ENCODE measurements around the gene ZNF124. TPM values are rescaled to one million over a fixed set of nuclear protein-coding genes. Genes with fewer than 3 reads are reported as not detected.

The ZNF124 gene
- total and polyA plus RNA-seq, 2 of the 13 experiments (the other 11 are each of a cell fraction or from before 2014, with no cell fraction given), result 9.7 to 134 TPM

DNA sequence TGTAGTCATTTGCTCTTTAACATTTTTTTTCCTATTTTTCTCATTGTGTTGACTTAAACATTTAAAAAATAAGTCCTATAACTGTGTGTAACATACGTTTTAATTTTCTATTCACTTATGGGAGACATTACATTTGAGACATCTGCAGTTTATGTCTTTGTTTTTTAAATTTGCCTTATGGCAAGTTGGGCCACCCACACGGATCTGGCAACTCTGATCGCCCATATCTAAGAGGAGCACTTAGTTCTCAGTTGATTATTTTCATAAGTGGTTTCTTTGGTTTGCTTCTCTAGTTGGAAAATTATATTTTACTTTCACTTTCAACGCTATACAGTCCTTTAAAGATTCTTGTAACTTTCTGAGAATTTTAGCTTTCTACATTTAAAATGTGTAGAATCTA is 13.8 kb upstream of the ZNF124 start:
- CTCF ChIA-PET (ENCODE audit: low intra/inter-chr PET ratio, low total read pairs), result no interaction called here

More for the DNA sequence above, 13.8 kb upstream of the ZNF124 start:
- Histone ChIP-seq H3K36me3 (replicated peaks in 1 of 2; ENCODE audit: control insufficient read depth in 1 of 2, insufficient read depth in 2 of 2, low read length in 2 of 2) (peaks cover 1 to 10% of the 10 kb centered on the region in 2 experiments; a peak in 2 of 5 replicates), H2AFZ (ENCODE audit: low read length) (no peak overlapping the region), H3K9ac (ENCODE audit: insufficient read depth, low read depth, low read length) (no peak overlapping the region), H3K4me3 (replicated peaks in 1 of 3; ENCODE audit: insufficient read depth in 1 of 3, low read depth in 2 of 3, low read length in 3 of 3) (no peak overlapping the region), H3K27ac (ENCODE audit: extremely low read length, insufficient read depth, low read length) (no peak overlapping the region), H4K20me1 (ENCODE audit: insufficient read depth, low read length) (no peaks in the 10 kb centered on the region), H3K9me3 (ENCODE audit: low read length) (peaks cover 26% of the 10 kb centered on the region), H3K4me1 (ENCODE audit: insufficient read depth, low read length) (0 out of 2 replicates have a peak, but pooled peaks cover 7% of the 10 kb centered on the region), H3K27me3 (ENCODE audit: control insufficient read depth in 1 of 2, insufficient read depth in 2 of 2, low read length in 2 of 2) (no peaks in the 10 kb centered on the region), H3K79me2 (ENCODE audit: insufficient read depth, low read length) (no peaks in the 10 kb centered on the region), H3K4me2 (ENCODE audit: low read depth, low read length) (no peak overlapping the region)
- in situ Hi-C loops (cut with HindIII; ENCODE audit: extremely low pct_ligation_motif_present, low pct_unique_long_range_greater_than_20kb) (no loop called here), intact Hi-C loops (cut with micrococcal nuclease; ENCODE audit: unreplicated experiment) (no loop called here)
- 87% methylated on average over 4 of the region's 4 CpGs for WGBS (ENCODE audit: low lambda C conversion rate)
- TF ChIP-seq ZIK1 (CRISPR knock-in tag; IDR thresholded peaks at IDR 0.05; ENCODE audit: borderline replicate concordance, low read depth) (no peak), MATR3 (CRISPR knock-in tag; IDR thresholded peaks at IDR 0.05) (no peak), NR1H2 (CRISPR knock-in tag; IDR thresholded peaks at IDR 0.05; ENCODE audit: borderline replicate concordance, low read depth) (no peak), IRF1 (CRISPR knock-in tag; IDR thresholded peaks at IDR 0.05; ENCODE audit: low read depth) (no peak), SP140L (CRISPR knock-in tag; IDR thresholded peaks at IDR 0.05; ENCODE audit: borderline replicate concordance) (no peak), MAFF (IDR thresholded peaks at IDR 0.05; ENCODE audit: low read depth, low read length) (no peak), ZNF891 (CRISPR knock-in tag; IDR thresholded peaks at IDR 0.05) (no peak), JUN (CRISPR knock-in tag; IDR thresholded peaks at IDR 0.05) (no peak), PATZ1 (CRISPR knock-in tag; IDR thresholded peaks at IDR 0.05) (no peak), TFDP2 (CRISPR knock-in tag; IDR thresholded peaks at IDR 0.05) (no peak), TFAP4 (IDR thresholded peaks at IDR 0.05; ENCODE audit: borderline replicate concordance, low read depth) (no peak)
- ATAC-seq (no peak), FAIRE-seq (no peak), DNase-seq (ENCODE audit: low spot score) (no peak)
- POLR2A ChIA-PET, result no interaction called here
- BruUV-seq (replicated peaks), result no TSS peak

All from HepG2 (cell line).